GDM1 (cell line): ENCODE data around the gene TFDP3.

Experiments
- DNase-seq: peaks from one replicate; lab custom pipeline; 2025; lab: John Stamatoyannopoulos, UW

Gene TFDP3

GRCh38 chrX:133185938-133186337 lies 32.2 kb downstream of the TFDP3 start:
- no peak for DNase-seq

- DNase-seq: no peak
These were observed 33.0 kb downstream of the TFDP3 start for GRCh38 chrX:133185119-133185518.

GRCh38 chrX:133183806-133184205 lies 34.3 kb downstream of the TFDP3 start:
- DNase-seq: no peak

- no peak for DNase-seq
These were observed 38.7 kb downstream of the TFDP3 start for GRCh38 chrX:133179500-133179899.

- DNase-seq: no peak
These were observed 41.0 kb downstream of the TFDP3 start for GRCh38 chrX:133177202-133177601.

GRCh38 chrX:133175605-133176004 lies 42.5 kb downstream of the TFDP3 start:
- DNase-seq: no peak

GRCh38 chrX:133175162-133175561 lies 43.0 kb downstream of the TFDP3 start:
- no peak for DNase-seq

GRCh38 chrX:133171962-133172708 lies 46.0 kb downstream of the TFDP3 start:
- DNase-seq: no peak
